ENCODE results near the gene LRFN5. TPM values are rescaled to one million over a fixed set of nuclear protein-coding genes. Genes with fewer than 3 reads are reported as not detected.

Gene LRFN5
- total and polyA plus RNA-seq, 8 donors, result 2.1 to 7.4 (median 6.1) TPM

GRCh38 chr14:41636492-41637392 is 30.1 kb downstream of the LRFN5 start:
- DNase-seq (no peak), ATAC-seq (no peak)
- Histone ChIP-seq H3K36me3 (no peaks in the 10 kb centered on the region), H3K9me3 (no peaks in the 10 kb centered on the region), H3K27me3 (no peaks in the 10 kb centered on the region), H3K27ac (no peak overlapping the region), H3K4me3 (no peak overlapping the region), H3K4me1 (no peaks in the 10 kb centered on the region)
- intact Hi-C loops (cut with DNase I), result no loop called here
- TF ChIP-seq CTCF (IDR thresholded peaks at IDR 0.05), result no peak

GRCh38 chr14:41641690-41642089 is 35.0 kb downstream of the LRFN5 start:
- ATAC-seq (no peak), DNase-seq (no peak)
- no peaks in the 10 kb centered on the region for H3K4me1 ChIP-seq
- H3K4me3 ChIP-seq, result no peak overlapping the region
- H3K27ac ChIP-seq, result no peak overlapping the region
- no peaks in the 10 kb centered on the region for H3K9me3 ChIP-seq
- no peak for TF ChIP-seq CTCF (IDR thresholded peaks at IDR 0.05)
- intact Hi-C loops (cut with DNase I), result no loop called here
- no peaks in the 10 kb centered on the region for H3K27me3 ChIP-seq
- no peaks in the 10 kb centered on the region for H3K36me3 ChIP-seq

- H3K9me3 ChIP-seq, result no peaks in the 10 kb centered on the region
- intact Hi-C loops (cut with DNase I), result no loop called here
- H3K36me3 ChIP-seq, result no peaks in the 10 kb centered on the region
- no peak overlapping the region for H3K4me3 ChIP-seq
- no peak overlapping the region for H3K27ac ChIP-seq
- DNase-seq (no peak), ATAC-seq (no peak)
- no peak for TF ChIP-seq CTCF (IDR thresholded peaks at IDR 0.05)
- no peaks in the 10 kb centered on the region for H3K4me1 ChIP-seq
- H3K27me3 ChIP-seq, result no peaks in the 10 kb centered on the region
Observed at GRCh38 chr14:41642367-41642766, 35.7 kb downstream of the LRFN5 start.

GRCh38 chr14:41642789-41643188 is 36.1 kb downstream of the LRFN5 start:
- ATAC-seq (no peak), DNase-seq (no peak)
- intact Hi-C loops (cut with DNase I), result no loop called here
- Histone ChIP-seq H3K27ac (no peak overlapping the region), H3K9me3 (no peaks in the 10 kb centered on the region), H3K4me3 (no peak overlapping the region), H3K27me3 (no peaks in the 10 kb centered on the region), H3K4me1 (no peaks in the 10 kb centered on the region), H3K36me3 (no peaks in the 10 kb centered on the region)
- TF ChIP-seq CTCF (IDR thresholded peaks at IDR 0.05), result no peak

GRCh38 chr14:41644606-41645005 is 37.9 kb downstream of the LRFN5 start:
- H3K4me1 ChIP-seq, result no peaks in the 10 kb centered on the region
- no peak overlapping the region for H3K4me3 ChIP-seq
- no peak overlapping the region for H3K27ac ChIP-seq
- intact Hi-C loops (cut with DNase I), result no loop called here
- H3K9me3 ChIP-seq, result no peaks in the 10 kb centered on the region
- no peaks in the 10 kb centered on the region for H3K27me3 ChIP-seq
- TF ChIP-seq CTCF (IDR thresholded peaks at IDR 0.05), result no peak
- DNase-seq, result no peak
- ATAC-seq, result no peak
- no peaks in the 10 kb centered on the region for H3K36me3 ChIP-seq
